Measurements from ENCODE around the gene FAM110C. TPM values are rescaled to one million over a fixed set of nuclear protein-coding genes. Genes with fewer than 3 reads are reported as not detected.
"Not testable (repeated sequence)": the region's sequence is repeated elsewhere in the genome, so short reads cannot be mapped to it uniquely, and the experiment has no call there.

The FAM110C gene
- total and polyA plus RNA-seq, 8 donors = 2.8 to 7.9 (median 5.3) TPM

DNA sequence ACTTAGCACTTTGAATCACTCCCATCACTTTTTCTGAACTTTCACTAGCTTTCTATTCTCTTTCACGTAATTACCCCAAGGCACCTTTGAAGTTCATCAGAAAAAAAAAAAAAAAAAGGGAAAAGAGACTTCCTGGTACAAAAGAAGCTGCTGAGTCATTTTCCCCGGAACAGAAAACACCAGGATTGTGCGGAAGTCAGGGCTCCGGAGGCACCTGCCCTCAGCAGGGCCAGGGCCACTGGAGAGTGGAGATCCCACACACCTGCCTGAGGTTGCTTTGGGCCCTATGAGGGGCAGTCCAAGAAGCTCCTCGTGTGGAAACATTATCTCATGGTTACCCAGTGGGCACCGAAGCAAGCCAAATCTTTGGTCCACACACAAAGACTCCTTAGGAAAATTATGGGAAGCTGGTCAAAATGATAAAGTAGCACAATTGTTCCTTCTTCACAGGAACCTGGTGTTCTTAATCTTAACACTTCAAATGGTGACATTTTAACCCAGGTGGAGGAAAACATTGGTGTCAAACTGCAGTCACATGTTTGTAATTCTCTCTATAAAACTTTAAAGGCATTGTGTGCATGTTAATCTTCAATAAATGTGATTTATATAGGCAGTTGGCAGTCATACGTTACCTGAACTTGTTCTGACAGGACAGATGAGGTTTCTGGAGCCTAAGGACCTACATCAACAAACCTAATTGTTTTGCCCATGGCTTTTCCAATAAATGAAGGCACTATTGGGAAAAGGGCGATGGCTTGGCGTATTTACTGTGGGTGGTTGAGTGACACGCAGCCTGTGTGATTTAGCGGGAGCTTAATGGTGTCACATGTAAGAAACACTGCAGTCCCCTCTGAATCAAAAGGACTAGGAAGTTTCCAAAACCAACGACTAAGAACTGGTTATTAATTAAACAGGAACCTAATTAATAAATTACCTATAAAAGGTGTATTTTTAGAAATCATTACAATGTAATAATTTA, 23.4 kb upstream of the FAM110C start:
- Histone ChIP-seq H3K9me3 (peaks cover 0 to 3% of the 10 kb centered on the region in 2 donors), H3K36me3 (no peaks in the 10 kb centered on the region), H3K4me1 (no peaks in the 10 kb centered on the region), H3K27ac (no peak overlapping the region), H3K4me3 (no peak overlapping the region), H3K27me3 (peaks cover 0 to 12% of the 10 kb centered on the region in 2 donors)
- TF ChIP-seq CTCF (IDR thresholded peaks at IDR 0.05) = no peak
- intact Hi-C loops (cut with DNase I) = no loop called here
- DNase-seq (no peak), ATAC-seq (peak; percentile 19)

- DNase-seq; intact Hi-C loops (cut with DNase I); H3K36me3 ChIP-seq; ATAC-seq; H3K27ac ChIP-seq; H3K4me3 ChIP-seq; H3K9me3 ChIP-seq; H3K4me1 ChIP-seq: not testable (repeated sequence)
- H3K27me3 ChIP-seq = peaks cover 0 to 16% of the 10 kb centered on the region in 2 donors
Measured at GRCh38 chr2:68637-69036, 22.3 kb upstream of the FAM110C start.

DNA sequence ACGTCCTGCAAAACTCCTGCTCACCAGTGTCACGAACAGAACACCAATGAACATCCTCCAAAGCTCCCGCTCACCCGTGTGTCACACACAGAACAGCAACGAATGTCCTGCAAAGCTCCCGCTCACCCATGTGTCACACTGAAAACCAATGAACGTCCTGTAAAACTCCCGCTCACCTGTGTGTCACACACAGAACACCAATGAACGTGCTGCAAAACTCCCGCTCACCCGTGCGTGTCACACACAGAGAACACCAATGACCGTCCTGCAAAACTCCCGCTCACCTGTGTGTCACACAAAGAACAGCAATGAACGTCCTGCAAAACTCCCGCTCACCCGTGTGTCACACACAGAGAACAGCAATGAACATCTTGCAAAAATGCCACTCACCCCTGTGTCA, 20.5 kb upstream of the FAM110C start:
- DNase-seq (no peak), ATAC-seq (no peak)
- Histone ChIP-seq H3K4me3 (no peak overlapping the region), H3K36me3 (no peaks in the 10 kb centered on the region), H3K9me3 (no peaks in the 10 kb centered on the region), H3K4me1 (no peaks in the 10 kb centered on the region), H3K27ac (no peak overlapping the region), H3K27me3 (peaks cover 0 to 19% of the 10 kb centered on the region in 2 donors)
- TF ChIP-seq CTCF (IDR thresholded peaks at IDR 0.05) = no peak
- intact Hi-C loops (cut with DNase I) = no loop called here

GRCh38 chr2:65121-65520, 18.8 kb upstream of the FAM110C start:
- no peaks in the 10 kb centered on the region for H3K36me3 ChIP-seq
- peaks cover 0 to 30% of the 10 kb centered on the region in 2 donors for H3K27me3 ChIP-seq
- ATAC-seq (no peak), DNase-seq (no peak)
- intact Hi-C loops (cut with DNase I) = no loop called here
- no peaks in the 10 kb centered on the region for H3K9me3 ChIP-seq
- H3K4me3 ChIP-seq = no peak overlapping the region
- H3K27ac ChIP-seq = no peak overlapping the region
- no peak for TF ChIP-seq CTCF (IDR thresholded peaks at IDR 0.05)
- H3K4me1 ChIP-seq = no peaks in the 10 kb centered on the region

- H3K4me1 ChIP-seq = no peaks in the 10 kb centered on the region
- DNase-seq (no peak), ATAC-seq (peak; percentile 90)
- H3K27me3 ChIP-seq = peaks cover 0 to 27% of the 10 kb centered on the region in 2 donors
- peaks cover 0 to 30% of the 10 kb centered on the region in 2 donors for H3K9me3 ChIP-seq
- no peak for TF ChIP-seq CTCF (IDR thresholded peaks at IDR 0.05)
- no peaks in the 10 kb centered on the region for H3K36me3 ChIP-seq
- intact Hi-C loops (cut with DNase I) = no loop called here
- no peak overlapping the region for H3K4me3 ChIP-seq
- no peak overlapping the region for H3K27ac ChIP-seq
Measured at GRCh38 chr2:55587-56448, 9.5 kb upstream of the FAM110C start.
